ENCODE data around the gene PSMA5. TPM values are rescaled to one million over a fixed set of nuclear protein-coding genes. Genes with fewer than 3 reads are reported as not detected.

PSMA5 gene
- total and polyA plus RNA-seq, 2 of the 4 experiments (the other 2 are of a cell fraction): 75.5 to 107 TPM

DNA sequence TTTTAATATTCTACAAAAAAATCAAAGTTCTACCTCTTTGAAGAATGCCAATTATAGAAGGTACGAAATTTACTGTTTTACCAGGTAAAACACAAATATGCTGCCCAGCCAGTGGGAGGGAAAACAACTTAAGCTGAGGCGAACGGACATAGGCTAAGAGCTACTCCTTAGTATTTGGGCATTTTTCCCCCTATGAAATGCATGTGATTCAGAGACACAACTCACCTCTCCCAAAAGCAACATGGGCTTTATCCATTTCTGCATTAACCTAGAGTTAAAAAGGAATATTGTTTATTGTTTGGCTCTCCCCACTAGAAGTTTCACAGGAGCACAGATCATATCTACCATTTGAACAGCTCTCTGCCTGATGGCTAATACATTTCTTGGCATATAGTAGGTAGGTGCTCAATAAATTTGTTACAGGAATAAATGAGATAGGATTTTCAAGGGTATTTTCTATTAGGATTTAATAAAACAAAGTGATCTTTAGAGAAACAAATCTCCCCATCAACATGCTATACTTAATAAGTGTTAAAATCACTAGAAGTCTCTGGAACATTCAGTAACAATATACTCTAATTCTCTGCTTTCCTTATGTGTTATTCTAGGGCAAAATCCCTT, 26.1 kb downstream of the PSMA5 start:
- TF ChIP-seq RFX5 (IDR thresholded peaks at IDR 0.05; ENCODE audit: low read depth, low read length) (no peak), MAZ (IDR thresholded peaks at IDR 0.05; ENCODE audit: borderline replicate concordance, low read depth, low read length) (no peak)
- in situ Hi-C loops (cut with MboI; ENCODE audit: low sequenced_read_pairs) (no loop called here), dilution Hi-C loops (cut with HindIII; ENCODE audit: low sequenced_read_pairs, unreplicated experiment) (no loop called here), intact Hi-C loops (cut with micrococcal nuclease) (no loop called here)
- H3K4me1 ChIP-seq (ENCODE audit: control insufficient read depth, insufficient read depth, low read length): peaks cover 9% of the 10 kb centered on the region
- H3K18ac ChIP-seq (ENCODE audit: low read depth, low read length): no peak overlapping the region
- H2AK9ac ChIP-seq (replicated peaks; ENCODE audit: low read depth, low read length, poor library complexity): no peak overlapping the region
- no peak overlapping the region for H2AFZ ChIP-seq (replicated peaks; ENCODE audit: low read length, poor library complexity)
- H4K5ac ChIP-seq (ENCODE audit: low read depth, low read length): no peak overlapping the region
- ATAC-seq (ENCODE audit: low read depth) (no peak), DNase-seq (no peak)
- no peak overlapping the region for H2AK5ac ChIP-seq (ENCODE audit: low read depth, low read length)
- H4K91ac ChIP-seq (ENCODE audit: insufficient read depth, low read depth, low read length): no peak overlapping the region
- no peaks in the 10 kb centered on the region for H3K9me3 ChIP-seq (ENCODE audit: control insufficient read depth, insufficient read depth, low read length)
- no peak overlapping the region for H3K4me2 ChIP-seq (ENCODE audit: low read depth, low read length)
- CTCF ChIA-PET: interaction anchor here (0.6 to 1.7 kb wide), 7 partner anchors 10 to 138 kb away, joined by 3 to 4 read pairs (median 4); partner anchors contain the start of gene PSMA5
- no peak overlapping the region for H2BK120ac ChIP-seq (ENCODE audit: low read depth, low read length)
- no peak overlapping the region for H2BK5ac ChIP-seq (ENCODE audit: low read depth, low read length, poor library complexity, severe bottlenecking)
- H3K4me3 ChIP-seq (ENCODE audit: insufficient read depth, low read depth, low read length): no peak overlapping the region
- no peak overlapping the region for H3K27ac ChIP-seq (ENCODE audit: insufficient read depth, low read length)
- H2BK20ac ChIP-seq (ENCODE audit: low read depth, low read length): no peak overlapping the region
- WGBS, 2 experiments (ENCODE audit: extremely low coverage in 2 of 2, insufficient read length in 1 of 2): no CpG with 5 or more reads among the region's 3 CpGs
- no peak overlapping the region for H4K8ac ChIP-seq (ENCODE audit: low read depth in 2 of 2, low read length in 2 of 2)
- no peak overlapping the region for H3K4ac ChIP-seq (ENCODE audit: low read depth, low read length)
- H3K9me1 ChIP-seq (ENCODE audit: insufficient read depth, low read length): peaks cover 9% of the 10 kb centered on the region
- H2BK15ac ChIP-seq (ENCODE audit: low read depth, low read length): no peak overlapping the region
- H3K56ac ChIP-seq (ENCODE audit: extremely low read depth, insufficient read depth, low read length): no peak overlapping the region
- H3K27me3 ChIP-seq (ENCODE audit: control insufficient read depth, insufficient read depth, low read length): no peaks in the 10 kb centered on the region
- no peak overlapping the region for H3K9ac ChIP-seq (ENCODE audit: low read depth, low read length)
- H3K79me1 ChIP-seq (ENCODE audit: low read depth in 1 of 2, low read length in 2 of 2): peaks cover 7 to 34% of the 10 kb centered on the region in 2 experiments
- no peaks in the 10 kb centered on the region for H4K20me1 ChIP-seq (ENCODE audit: insufficient read depth, low read length)
- no TSS peak for BruUV-seq (replicated peaks)
- peaks cover 12% of the 10 kb centered on the region for H3K36me3 ChIP-seq (ENCODE audit: control insufficient read depth, insufficient read depth, low read length)
- no peak overlapping the region for H3K14ac ChIP-seq (replicated peaks; ENCODE audit: low read depth, low read length)
- POLR2A ChIA-PET (ENCODE audit: unreplicated experiment): no interaction called here
- no peak overlapping the region for H3K23ac ChIP-seq (ENCODE audit: low read depth, low read length)
